HG02798 (cell line): ENCODE data around the gene KDM4B.

Experiments used
- ATAC-seq: cut with Tn5 transposase; IDR thresholded peaks from one replicate; pipeline ENCODE4 v1.9.1; 2021; ENCODE audit warnings: mild to moderate bottlenecking; ENCODE audit not compliant: unreplicated experiment, poor library complexity

The KDM4B gene

DNA sequence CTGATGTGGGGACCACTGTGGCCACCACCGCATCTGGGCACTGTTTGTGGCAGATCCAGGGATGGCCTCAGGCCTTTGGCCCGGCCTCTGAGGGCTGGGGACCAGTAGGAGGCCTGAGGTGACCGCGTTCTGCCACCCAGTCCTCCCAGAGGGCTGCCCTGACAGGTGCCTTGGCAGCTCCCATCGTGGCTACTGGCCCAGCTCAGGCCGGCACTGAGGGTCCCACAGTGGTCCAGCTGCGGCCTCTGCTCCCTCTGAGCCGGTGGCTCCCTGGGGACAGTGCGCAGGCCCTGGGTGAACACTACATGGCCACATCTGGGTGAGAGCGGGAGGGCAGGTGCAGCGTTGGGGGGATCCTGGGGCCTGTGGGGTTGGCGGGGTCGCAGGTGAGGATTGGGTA is 61.9 kb downstream of the KDM4B start:
- no peak for ATAC-seq

DNA sequence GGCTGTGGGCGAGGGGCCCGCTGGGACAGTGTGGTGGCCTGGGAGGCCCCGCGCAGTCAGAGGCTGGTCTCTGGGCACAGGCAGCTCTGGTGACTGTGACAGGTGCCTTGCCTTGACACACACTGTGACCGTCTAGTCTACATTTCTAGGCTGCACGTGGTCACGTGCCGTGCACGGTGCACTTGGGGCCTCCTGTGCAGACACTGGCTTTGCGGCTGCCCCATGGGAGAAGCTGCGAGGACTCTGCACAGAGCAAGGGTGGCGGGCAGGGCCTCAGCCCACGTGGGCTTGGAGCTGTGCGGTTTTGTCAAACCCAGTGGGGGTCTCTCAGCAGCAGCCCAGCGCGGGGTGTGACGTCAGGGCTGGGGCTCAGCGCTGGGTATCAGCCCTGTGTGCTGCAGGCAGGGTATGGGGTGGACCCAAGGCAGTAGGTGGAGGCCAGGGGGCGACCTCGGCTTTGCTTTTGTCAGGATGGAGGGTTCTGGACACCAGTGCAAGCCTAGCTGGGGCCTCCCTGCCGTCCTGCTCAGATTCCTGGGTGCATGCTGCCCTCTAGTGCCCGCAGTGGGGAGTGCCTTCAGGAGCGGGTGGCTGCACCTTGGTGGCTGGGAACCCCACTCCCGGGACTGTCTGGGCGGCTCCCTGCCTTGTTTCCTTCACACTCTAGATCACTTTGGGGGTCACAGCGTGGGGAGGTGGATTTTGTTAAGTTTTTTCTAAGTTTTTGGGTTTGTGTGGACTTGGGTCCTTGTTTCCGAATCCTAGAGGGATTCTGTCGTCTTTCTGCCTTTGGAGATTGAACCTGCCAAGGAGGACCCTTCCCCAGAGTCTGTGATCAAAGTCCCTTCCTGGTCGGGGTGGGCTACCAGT is 62.6 kb downstream of the KDM4B start:
- no peak for ATAC-seq

DNA sequence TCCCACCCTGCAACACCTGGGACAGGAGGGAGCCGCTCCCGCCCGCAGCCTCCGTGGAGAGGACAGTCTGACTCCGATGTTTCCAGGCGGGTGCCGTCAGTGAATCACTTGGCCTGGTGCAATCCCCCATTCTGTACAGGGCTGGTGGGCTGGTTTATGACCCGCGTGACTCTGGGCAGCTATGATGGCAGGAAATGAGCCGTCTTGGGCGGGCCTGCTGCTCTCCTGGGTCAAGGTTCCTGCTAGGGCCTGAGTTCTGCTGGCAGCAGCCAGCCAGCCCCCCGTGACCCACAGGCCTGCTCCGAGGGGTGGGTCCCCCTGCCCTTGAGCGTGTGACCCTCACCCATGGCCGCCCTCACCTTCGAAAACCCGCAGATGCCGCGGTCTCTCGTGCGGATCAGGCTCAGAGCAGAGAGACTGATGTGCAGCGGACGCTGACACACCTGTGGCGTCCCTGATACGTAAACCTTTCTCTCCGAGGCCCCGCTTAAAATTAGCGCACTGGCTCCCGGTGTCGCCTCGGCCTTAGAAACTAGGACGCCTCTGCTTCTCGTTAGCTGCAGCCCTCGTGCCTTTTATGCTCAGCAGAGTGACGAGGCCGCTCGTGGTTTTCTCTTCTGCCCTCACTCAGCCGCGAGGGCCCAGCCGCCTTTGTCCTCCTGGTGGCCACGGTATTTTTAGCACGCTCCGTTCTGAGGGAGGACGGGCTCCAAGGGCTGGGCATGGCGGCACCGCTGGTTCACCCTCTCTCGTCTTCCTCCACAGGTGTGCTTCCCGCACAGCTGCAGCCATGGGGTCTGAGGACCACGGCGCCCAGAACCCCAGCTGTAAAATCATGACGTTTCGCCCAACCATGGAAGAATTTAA is 63.4 kb downstream of the KDM4B start:
- no peak for ATAC-seq

DNA sequence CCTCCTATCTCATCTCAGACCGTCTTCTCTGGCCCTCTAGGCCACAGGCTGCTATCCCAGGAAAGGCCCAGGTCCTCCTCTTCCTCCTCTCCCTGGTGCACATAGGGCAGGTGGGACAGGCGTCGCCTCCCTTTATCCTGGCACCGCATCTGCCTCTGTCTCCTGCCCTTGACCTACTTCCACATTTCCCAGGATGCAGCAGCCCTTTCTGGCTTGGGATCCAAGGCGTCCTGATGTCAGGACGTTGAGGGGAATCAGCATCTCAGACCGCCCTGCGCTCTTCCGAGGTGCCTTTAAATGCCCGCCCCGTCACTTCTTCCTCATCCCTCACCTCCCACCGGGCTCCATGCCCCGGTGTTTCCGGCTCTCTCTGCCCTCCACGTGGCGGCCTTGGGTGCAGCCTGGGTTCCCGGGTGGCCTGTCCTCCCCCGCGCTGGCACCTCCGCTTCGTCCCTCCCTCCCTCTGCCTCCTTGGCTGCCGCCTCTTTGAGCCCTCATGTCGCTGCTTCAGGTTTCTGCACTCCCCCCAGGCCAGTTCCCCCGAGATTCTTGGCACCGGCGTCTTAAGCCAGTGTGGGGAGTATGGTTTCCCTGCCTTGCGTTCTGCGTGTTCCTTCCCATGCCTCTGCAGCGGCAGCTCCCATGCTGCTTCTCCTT is 66.3 kb downstream of the KDM4B start:
- ATAC-seq, result no peak

DNA sequence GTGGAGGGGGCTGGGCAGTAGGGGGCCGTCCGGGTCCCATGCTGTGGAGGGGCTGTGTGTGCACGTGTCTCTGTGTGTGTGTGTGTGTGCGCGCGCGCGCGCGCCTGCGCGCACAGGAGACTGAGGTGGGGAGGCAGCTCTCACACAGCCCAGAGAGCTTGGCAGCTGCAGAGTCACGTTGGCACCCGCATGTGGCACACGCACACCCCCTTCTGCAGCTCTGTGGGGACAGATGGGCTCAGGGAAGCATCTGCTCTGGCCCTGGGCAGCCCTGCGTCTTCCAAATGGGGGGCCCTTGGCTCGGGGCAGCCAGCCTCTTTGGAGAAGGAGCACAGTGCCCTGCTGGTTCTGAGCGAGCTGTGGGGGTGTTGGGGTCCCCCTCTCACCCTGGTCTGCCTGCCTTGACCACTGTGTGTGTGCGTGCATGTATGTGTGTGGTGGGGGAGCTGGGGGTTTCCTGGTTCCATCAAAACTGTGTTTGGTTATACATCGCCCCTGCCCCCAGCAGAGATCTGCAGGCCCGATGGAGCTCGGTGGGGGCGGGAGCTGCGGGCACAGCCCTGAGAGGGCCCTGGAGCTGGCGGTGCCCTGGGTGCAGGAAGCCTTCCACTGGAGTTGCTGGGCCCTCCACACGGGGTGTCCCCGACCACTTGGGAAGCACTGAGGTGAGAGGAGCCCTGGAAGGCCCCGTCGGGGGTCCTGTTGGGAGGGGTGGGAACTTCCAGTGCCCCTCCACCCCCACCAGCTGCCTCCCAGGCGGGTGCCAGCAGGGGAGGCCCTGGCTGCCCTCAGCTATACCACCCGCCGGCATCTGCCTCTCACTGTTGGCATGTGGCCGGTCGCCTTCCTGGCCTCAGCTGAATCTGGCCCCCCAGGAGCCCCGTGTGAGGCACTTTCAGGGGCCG is 67.1 kb downstream of the KDM4B start:
- ATAC-seq, result no peak

DNA sequence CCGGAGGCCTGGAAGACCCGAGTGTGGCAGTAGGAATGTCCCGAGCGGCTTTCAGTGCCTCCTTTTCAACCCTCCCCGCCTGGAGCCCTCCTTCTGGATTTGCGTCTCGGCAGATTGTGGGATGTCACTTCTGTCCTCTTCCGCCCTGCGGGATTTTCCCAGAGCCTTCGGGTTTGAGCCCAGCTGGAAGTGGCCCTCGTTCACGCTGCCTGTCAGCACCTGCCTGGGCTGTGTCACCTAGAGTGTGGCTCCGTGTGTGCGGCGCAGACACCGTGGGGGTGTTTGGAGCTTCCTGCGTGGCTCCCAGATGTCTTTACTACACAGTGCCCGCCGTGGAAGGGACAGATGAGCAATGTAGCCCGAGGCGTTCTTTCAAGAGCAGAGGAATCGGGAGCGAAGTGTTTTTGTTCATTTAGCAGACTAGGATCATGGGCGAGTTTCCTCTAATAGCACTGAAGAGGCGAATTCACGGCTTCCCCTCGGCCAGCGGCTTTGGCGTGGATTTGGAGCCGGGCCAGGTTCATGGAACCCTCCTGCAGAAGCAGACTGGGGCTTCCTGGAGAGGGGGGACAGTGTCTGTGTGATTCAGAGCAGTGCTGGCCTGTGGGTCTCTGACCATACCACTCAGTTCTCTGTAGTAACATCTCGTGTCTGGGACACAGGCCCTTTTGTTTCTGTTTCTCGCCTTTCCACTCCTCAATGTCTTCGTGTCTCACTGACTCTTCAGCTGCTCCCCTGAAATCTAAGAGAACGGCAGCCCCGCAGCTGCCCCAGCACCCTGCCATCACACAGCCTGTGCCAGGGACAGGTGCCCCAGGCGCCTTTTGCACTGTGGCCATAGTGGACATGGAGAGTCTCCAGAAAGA is 68.0 kb downstream of the KDM4B start:
- ATAC-seq, result no peak

DNA sequence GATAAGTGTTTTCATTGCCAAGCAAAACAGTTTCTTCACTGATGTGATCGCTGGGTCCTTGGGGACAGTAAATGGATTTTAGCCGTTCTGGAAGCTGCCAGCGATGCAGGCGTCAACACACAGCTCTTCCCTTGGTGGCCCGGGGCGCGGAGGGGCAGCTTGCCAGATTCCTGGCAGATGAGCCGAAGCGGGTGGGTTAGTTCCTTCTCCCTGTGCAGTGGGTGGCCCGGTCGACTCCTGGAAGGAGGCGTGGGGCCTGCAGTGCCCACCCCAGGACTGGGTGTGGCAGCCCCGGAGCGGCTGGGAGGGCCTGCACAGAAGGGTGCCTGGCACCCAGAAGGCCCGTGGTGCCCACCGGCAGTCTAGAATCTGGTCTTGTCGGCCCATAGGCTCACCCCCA is 69.0 kb downstream of the KDM4B start:
- ATAC-seq, result no peak

DNA sequence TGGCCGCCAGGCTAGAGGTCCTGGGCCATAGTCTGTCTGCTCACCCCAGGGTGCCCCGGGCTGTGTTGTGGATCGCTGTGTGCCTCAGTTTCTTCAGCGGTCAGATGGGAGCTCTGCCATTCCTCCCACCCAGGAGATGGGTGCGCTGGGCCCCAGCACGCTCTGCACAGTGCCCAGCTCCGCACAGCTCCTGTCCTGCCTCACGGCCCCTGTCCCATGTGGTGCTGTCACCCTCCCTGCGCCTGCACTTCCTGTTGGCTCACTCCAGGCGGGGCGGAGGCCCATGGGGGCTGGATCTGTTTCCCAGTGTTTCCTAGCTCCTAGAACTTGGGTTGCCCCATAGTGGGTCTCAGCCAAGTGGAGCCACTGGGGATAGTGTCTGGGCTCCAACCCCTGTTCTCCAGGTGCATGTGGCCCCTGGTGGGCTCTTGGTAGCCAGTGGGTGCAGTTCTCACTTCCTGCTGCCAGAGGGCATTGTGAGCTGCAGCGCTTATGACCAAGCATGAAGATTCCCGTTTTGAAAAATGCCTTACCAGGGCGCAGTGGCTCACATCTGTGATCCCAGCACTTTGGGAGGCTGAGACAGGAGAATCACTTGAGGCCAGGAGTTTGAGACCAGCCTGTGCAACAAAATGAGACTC is 69.8 kb downstream of the KDM4B start:
- no peak for ATAC-seq

DNA sequence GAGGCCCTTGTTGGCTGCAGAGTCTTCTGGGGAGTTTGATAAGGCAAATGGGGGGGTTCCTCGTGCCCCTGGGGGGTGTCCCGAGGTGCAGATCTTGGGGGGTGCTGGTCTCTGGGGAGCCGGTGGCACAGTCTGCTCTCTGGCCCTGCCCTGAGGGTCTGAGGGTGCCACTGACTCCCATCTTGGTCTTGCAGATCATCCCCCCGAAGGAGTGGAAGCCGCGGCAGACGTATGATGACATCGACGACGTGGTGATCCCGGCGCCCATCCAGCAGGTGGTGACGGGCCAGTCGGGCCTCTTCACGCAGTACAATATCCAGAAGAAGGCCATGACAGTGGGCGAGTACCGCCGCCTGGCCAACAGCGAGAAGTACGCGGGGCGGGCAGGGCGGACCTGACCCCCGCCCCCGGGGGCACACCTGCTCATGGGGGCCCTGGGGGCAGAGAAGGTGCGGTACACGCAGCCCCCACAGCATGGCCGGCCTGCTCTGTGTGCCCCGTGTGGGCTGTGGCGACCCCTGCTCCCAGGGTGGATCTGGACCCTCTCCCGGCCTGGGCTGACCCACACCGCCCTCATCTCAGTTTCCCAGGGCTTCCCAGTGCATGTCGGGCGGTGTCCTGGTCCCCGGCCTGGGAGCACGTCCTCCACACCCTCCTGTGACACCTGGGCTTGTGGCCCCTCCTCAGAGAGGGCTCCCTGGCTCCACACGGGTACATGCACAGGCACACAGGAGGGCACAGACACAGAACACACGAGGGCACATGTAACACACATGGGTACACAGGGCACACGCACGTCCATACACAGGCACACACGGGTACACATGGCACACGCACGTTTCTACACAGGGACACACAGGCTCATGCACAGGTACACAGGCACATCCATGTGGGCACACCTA is 71.0 kb downstream of the KDM4B start:
- ATAC-seq, result no peak

DNA sequence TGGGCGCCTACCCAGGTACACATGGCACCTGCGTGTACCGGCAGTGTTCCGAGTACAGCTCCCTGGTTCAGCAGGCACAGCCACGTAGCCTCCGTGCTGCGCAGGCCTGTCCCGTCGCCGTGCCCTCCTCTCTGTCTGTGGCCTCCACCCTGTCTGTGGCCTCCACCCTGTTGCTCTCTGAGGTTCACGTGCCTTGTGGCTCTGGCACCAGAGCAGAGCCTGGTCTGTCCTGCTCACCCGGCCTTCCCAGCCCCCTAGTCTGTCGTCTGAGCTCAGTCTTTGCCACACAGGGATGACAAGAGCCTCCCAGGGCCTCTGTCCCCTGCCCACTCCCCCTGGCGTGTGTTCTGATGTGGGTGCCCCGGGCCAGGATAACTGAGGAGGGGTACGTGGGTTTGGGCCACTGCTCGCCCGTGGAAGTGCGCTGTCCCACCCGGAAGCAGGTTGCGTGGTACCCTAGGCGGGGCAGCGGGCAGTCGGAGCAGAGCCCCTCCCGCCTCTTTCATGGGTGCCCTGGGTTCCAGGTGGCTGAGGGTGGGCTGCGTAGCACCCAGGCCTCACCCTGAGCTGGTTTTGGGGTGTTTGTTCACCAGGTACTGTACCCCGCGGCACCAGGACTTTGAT is 71.7 kb downstream of the KDM4B start:
- no peak for ATAC-seq

DNA sequence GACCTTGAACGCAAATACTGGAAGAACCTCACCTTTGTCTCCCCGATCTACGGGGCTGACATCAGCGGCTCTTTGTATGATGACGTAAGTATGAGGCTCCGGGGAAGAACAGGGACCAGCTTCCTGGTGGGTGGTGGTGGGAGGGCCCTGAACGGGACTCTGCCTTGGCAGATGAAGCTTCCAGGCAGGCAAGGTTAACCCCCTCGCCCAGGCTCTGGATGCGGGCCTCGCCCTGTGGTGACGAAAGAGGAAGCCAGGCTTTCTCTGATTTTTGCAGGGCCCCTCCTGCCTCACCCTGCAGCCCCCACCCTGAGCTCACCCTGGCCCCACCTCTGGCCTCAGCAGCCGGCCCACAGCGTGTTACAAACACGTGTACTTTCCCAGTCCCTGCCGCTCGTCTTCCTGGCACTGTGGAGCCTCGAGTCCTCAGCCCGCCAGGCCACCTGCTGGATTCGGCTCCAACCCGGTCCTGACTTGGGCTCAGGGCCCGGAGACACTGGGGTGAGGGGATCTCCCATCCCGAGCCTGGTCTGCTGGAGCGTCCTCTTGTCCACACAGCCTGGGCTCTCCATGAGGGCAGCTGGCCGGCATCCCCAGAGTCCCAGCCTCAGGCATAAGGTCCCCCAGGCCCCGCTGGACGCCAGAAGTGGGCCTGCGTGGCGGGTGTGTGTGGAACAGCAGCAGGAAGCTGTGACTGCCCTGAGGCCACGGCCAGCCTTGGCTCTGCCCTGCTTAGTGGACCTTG is 72.4 kb downstream of the KDM4B start:
- ATAC-seq, result no peak

DNA sequence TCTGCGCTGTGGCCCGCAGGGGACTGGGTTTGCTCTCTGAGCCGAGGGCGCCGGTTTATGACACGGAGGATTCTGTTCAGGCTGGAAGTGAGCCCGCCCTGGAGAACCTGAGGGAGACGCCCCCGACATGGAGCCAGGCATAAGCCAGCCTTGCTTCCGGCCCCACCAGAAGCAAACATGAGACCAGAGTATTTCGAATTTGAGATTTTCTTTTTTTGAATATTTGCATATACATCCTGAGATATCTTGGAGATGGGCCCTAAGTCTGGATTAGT is 72.9 kb downstream of the KDM4B start:
- no peak for ATAC-seq

DNA sequence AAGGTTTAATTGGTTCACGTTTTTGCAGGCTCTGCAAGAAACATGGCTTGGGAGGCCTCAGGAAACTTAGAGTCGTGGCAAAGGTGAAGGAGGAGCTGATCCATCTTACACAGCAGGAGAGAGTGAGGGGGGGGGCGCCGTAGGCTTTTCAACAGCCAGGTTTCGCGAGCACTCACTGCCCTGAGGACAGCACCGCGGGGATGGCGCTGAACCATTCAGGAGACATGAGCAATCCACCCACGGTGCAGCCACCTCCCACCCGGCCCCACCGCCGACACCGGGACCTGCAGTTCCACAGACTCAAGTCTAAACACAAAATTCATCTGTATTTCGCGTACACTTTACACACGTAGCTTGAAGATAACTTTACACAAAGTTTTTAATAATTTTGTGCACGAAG is 73.6 kb downstream of the KDM4B start:
- no peak for ATAC-seq

DNA sequence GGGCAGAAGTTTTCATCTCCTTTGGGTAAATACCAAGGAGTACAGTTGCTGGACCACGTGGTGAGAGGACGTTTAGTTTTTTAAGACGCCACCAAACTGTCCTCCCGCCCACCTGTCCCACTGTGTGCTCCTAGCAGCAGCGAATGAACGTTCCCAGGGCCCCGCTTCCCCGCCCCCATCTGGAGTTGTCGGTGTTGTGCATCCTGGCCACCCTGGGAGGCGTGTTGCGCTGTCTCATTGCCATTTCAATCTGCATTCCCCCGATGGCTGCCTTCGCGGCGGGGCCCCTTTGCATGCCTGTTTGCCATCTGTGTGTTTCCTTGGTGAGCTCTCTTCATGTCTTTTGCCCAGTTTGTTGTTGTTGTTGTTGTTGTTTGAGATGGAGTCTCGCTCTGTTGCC is 76.1 kb downstream of the KDM4B start:
- ATAC-seq, result no peak

DNA sequence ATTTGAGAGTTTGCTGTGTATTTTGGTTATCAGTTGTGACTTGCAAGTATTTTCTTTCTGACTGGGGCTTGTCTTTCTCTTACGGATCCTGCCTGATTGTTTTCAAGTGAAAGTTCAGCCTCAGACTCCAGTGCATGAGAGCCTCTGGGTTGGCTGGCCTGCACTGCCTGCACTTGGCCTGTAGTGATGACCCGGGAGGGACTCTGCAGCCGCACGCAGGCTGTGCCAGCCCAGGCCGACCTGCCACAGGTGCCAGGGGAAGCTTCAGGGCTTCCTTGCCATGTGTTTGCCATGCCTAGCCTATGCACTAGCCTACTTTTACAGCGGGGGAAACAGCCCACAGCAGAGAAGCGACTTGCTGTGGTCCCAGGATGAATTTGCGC is 77.0 kb downstream of the KDM4B start:
- ATAC-seq, result no peak

DNA sequence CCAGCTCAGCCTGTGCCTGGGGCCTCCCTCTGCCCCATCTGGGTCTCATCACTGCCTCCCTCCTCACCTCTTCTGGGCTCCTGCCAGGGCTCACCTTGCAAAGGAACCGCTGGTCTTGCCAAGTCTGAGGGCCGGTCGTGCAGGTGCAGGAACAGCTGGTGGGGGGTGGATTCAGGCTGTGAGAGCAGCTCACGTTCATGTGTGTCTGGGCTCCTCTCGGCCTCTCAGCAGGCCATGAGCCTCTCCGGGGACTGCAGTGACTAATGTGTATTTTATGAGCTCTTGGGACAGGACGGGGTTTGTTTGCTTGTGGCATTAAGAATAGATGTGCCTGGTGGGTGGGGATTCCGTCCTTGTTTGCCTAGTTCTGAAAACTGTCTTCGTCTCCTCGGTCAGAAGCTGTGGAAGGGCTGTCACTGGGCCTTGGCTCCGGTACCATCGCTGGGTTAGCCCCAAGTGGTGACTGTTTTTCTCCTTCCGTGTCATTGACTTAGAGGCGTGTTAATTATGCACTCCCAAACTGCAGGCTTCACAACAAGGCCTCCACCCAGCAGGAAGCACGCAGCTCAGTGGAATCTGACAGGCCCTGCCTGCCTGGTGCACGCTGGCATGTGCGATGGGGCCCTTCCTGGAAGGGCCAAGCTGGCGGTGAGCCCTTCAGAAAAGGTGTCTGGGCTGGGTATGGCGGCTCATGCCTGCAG is 77.6 kb downstream of the KDM4B start:
- no peak for ATAC-seq
